ENCODE measurements around the gene EHBP1L1.
A peak's percentile ranks its signal among the peaks of the same experiment; 100 is the strongest.

- TF ChIP-seq CTCF (conservative IDR thresholded peaks at IDR 0.05; ENCODE audit: low read length) (peak; percentile 51; the same call in 1 of the 2 replicates), EZH2phosphoT487 (IDR thresholded peaks at IDR 0.05; ENCODE audit: borderline replicate concordance, low read depth, low read length) (no peak)
Measured at GRCh38 chr11:65552388-65552951, 23.4 kb upstream of the EHBP1L1 start.

Measured in OCI-LY7 (cell line).